Keratinocyte (primary cell): ENCODE results near the gene CDCP2. TPM values are rescaled to one million over a fixed set of nuclear protein-coding genes. Genes with fewer than 3 reads are reported as not detected.

Experiments
- DNase-seq: peaks from one replicate; pipeline ENCODE4 v3.0.0-alpha.2; 2011; ENCODE audit warnings: low read depth, missing footprints, low spot score
- FAIRE-seq: peaks from 2 replicates; lab custom pipeline; 2011; peaks lifted over from hg19 to GRCh38; lab: Jason Lieb, UNC
- H2AFZ ChIP-seq: 2 replicates; pipeline ENCODE4 v1.6.0; 2012; ENCODE audit warnings: low read length, control low read depth, inconsistent platforms; ENCODE audit not compliant: control insufficient read depth
- H3K27ac ChIP-seq: 2 replicates; pipeline ENCODE4 v1.5.1; 2011; ENCODE audit warnings: low read length; ENCODE audit not compliant: control insufficient read depth, insufficient read depth
- H3K27me3 ChIP-seq: 3 replicates; pipeline ENCODE4 v1.6.0; 2011; ENCODE audit warnings: low read length; ENCODE audit not compliant: control insufficient read depth, insufficient read depth; ENCODE audit errors: extremely low read depth
- H3K36me3 ChIP-seq, 2 experiments: 2 replicates in 1 of 2; 3 replicates in 1 of 2; pipeline ENCODE4 v1.5.1; 2011; ENCODE audit warnings: low read length in 2 of 2, mild to moderate bottlenecking in 1 of 2; ENCODE audit not compliant: control insufficient read depth in 2 of 2, insufficient read depth in 2 of 2; ENCODE audit errors: extremely low read depth in 1 of 2
- H3K4me1 ChIP-seq: 3 replicates; pipeline ENCODE4 v1.5.1; 2011; ENCODE audit warnings: low read length; ENCODE audit not compliant: control insufficient read depth, insufficient read depth; ENCODE audit errors: extremely low read depth
- H3K4me2 ChIP-seq: 3 replicates; pipeline ENCODE4 v1.6.0; 2011; ENCODE audit warnings: low read depth, low read length; ENCODE audit not compliant: control insufficient read depth, insufficient read depth; ENCODE audit errors: extremely low read depth
- H3K4me3 ChIP-seq, 3 experiments: fragments of 200-600 bp in 1 of 3; sonication (generic) in 1 of 3; 2 replicates in 2 of 3; 3 replicates in 1 of 3; pipeline ENCODE4 v1.5.1; 2011 to 2016; ENCODE audit warnings: low read length in 3 of 3, mild to moderate bottlenecking in 3 of 3, control low read depth in 2 of 3, inconsistent platforms in 1 of 3, low read depth in 1 of 3, mixed read lengths in 1 of 3, mixed run types in 1 of 3, moderate library complexity in 1 of 3; ENCODE audit not compliant: control insufficient read depth in 2 of 3, insufficient read depth in 2 of 3; ENCODE audit errors: extremely low read depth in 1 of 3
- H3K79me2 ChIP-seq: 2 replicates; pipeline ENCODE4 v1.6.0; 2012; ENCODE audit warnings: low read length; ENCODE audit not compliant: control insufficient read depth, insufficient read depth
- H3K9ac ChIP-seq: 3 replicates; pipeline ENCODE4 v1.6.0; 2011; ENCODE audit warnings: low read length; ENCODE audit not compliant: control insufficient read depth, insufficient read depth; ENCODE audit errors: extremely low read depth
- H3K9me1 ChIP-seq: 3 replicates; pipeline ENCODE4 v1.6.0; 2011; ENCODE audit warnings: low read length; ENCODE audit not compliant: control insufficient read depth, insufficient read depth; ENCODE audit errors: extremely low read depth
- H3K9me3 ChIP-seq: 2 replicates; pipeline ENCODE4 v1.5.1; 2012; ENCODE audit warnings: low read depth, low read length; ENCODE audit not compliant: control insufficient read depth
- H4K20me1 ChIP-seq: 3 replicates; pipeline ENCODE4 v1.6.0; 2011; ENCODE audit warnings: low read length; ENCODE audit not compliant: control insufficient read depth, insufficient read depth; ENCODE audit errors: extremely low read depth
- CTCF ChIP-seq, 3 experiments: IDR thresholded peaks in 1 of 3; conservative IDR thresholded peaks in 1 of 3; optimal IDR thresholded peaks in 1 of 3; 2 replicates in 2 of 3; 3 replicates in 1 of 3; pipeline versions ENCODE3 to v1.5.1; 2011; ENCODE audit warnings: low read length in 3 of 3, mild to moderate bottlenecking in 3 of 3, moderate library complexity in 2 of 3, control low read depth in 1 of 3, inconsistent platforms in 1 of 3; ENCODE audit not compliant: insufficient read depth in 2 of 3; ENCODE audit errors: extremely low read depth in 1 of 3
- EZH2 ChIP-seq: IDR thresholded peaks from one replicate; pipeline ENCODE4 v1.6.1; 2012; ENCODE audit warnings: inconsistent platforms, mild to moderate bottlenecking, low read length, moderate library complexity
- dilution Hi-C: fragments of 300-500 bp; cut with MboI; formaldehyde crosslinking; loops from one replicate; pipeline ENCODE4 v1.7.0; 2020; ENCODE audit warnings: low sequenced_read_pairs; ENCODE audit not compliant: extremely low pct_ligation_motif_present
- polyA plus RNA-seq, 5 experiments: library from polyadenylated mRNA; depleted of rRNA in 3 of 5; stranded (reverse) in 3 of 5; stranded (forward) in 1 of 5; unstranded in 1 of 5; fragments of >200 nt; gene quantifications; 1 replicate in 1 of 5; 2 replicates in 3 of 5; 3 replicates in 1 of 5; pipeline versions ENCODE4 v1.2.1 to v1.2.3, GENCODE V29; 2011 to 2012; ENCODE audit warnings: missing spikeins in 2 of 5, low read depth in 1 of 5, low replicate concordance in 1 of 5

The CDCP2 gene
- polyA plus RNA-seq, 1 donor (not counting 4 experiments of a cell fraction or from before 2014, with no cell fraction given), result not detected

GRCh38 chr1:54126271-54126815 lies 26.5 kb downstream of the CDCP2 start:
- DNase-seq, result no peak
- Histone ChIP-seq H2AFZ (no peak overlapping the region), H3K9me1 (no peaks in the 10 kb centered on the region), H3K27ac (no peak overlapping the region), H3K4me3 (no peak overlapping the region), H3K36me3 (no peaks in the 10 kb centered on the region), H4K20me1 (no peaks in the 10 kb centered on the region), H3K27me3 (peaks cover 19% of the 10 kb centered on the region), H3K9ac (no peak overlapping the region), H3K4me2 (no peak overlapping the region), H3K79me2 (no peaks in the 10 kb centered on the region), H3K9me3 (no peaks in the 10 kb centered on the region), H3K4me1 (no peaks in the 10 kb centered on the region)
- dilution Hi-C loops, result no loop called here
- TF ChIP-seq EZH2 (no peak), CTCF (optimal IDR thresholded peaks at IDR 0.05 in 1 of 3, IDR thresholded peaks at IDR 0.05 in 1 of 3, conservative IDR thresholded peaks at IDR 0.05 in 1 of 3; ENCODE audit: extremely low read depth in 1 of 3, insufficient read depth in 2 of 3, low read length in 3 of 3) (no peak)
- FAIRE-seq, result no peak

- no peak for DNase-seq
- no peaks in the 10 kb centered on the region for H4K20me1 ChIP-seq
- no peaks in the 10 kb centered on the region for H3K4me1 ChIP-seq
- no peaks in the 10 kb centered on the region for H3K9me3 ChIP-seq
- no peak for FAIRE-seq
- dilution Hi-C loops, result no loop called here
- H3K9ac ChIP-seq, result no peak overlapping the region
- no peak overlapping the region for H3K27ac ChIP-seq
- H2AFZ ChIP-seq, result no peak overlapping the region
- no peak overlapping the region for H3K4me2 ChIP-seq
- peak in 2 of 3 experiments; percentile 52 to 62 for TF ChIP-seq CTCF (optimal IDR thresholded peaks at IDR 0.05 in 1 of 3, IDR thresholded peaks at IDR 0.05 in 1 of 3, conservative IDR thresholded peaks at IDR 0.05 in 1 of 3; ENCODE audit: extremely low read depth in 1 of 3, insufficient read depth in 2 of 3, low read length in 3 of 3)
- no peak for TF ChIP-seq EZH2
- no peaks in the 10 kb centered on the region for H3K36me3 ChIP-seq
- H3K9me1 ChIP-seq, result no peaks in the 10 kb centered on the region
- H3K4me3 ChIP-seq, result no peak overlapping the region
- H3K79me2 ChIP-seq, result no peaks in the 10 kb centered on the region
- H3K27me3 ChIP-seq, result peaks cover 13% of the 10 kb centered on the region
These were observed 27.3 kb downstream of the CDCP2 start for GRCh38 chr1:54125386-54126070.
